ENCODE data around the gene MATN1.

GRCh38 chr1:30721341-30721793 is 2.0 kb downstream of the MATN1 start:
- TF ChIP-seq, protein P1, sequence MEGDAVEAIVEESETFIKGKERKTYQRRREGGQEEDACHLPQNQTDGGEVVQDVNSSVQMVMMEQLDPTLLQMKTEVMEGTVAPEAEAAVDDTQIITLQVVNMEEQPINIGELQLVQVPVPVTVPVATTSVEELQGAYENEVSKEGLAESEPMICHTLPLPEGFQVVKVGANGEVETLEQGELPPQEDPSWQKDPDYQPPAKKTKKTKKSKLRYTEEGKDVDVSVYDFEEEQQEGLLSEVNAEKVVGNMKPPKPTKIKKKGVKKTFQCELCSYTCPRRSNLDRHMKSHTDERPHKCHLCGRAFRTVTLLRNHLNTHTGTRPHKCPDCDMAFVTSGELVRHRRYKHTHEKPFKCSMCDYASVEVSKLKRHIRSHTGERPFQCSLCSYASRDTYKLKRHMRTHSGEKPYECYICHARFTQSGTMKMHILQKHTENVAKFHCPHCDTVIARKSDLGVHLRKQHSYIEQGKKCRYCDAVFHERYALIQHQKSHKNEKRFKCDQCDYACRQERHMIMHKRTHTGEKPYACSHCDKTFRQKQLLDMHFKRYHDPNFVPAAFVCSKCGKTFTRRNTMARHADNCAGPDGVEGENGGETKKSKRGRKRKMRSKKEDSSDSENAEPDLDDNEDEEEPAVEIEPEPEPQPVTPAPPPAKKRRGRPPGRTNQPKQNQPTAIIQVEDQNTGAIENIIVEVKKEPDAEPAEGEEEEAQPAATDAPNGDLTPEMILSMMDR (IDR thresholded peaks at IDR 0.05; ENCODE audit: poor library complexity, severe bottlenecking), result no peak
- TF ChIP-seq EP300 (conservative IDR thresholded peaks at IDR 0.05; ENCODE audit: poor library complexity, severe bottlenecking) (no peak), REST (IDR thresholded peaks at IDR 0.05; ENCODE audit: borderline replicate concordance) (no peak), EZH2 (IDR thresholded peaks at IDR 0.05; ENCODE audit: borderline replicate concordance, insufficient read depth, low read length, poor library complexity, severe bottlenecking) (no peak), MXI1 (conservative IDR thresholded peaks at IDR 0.05; ENCODE audit: poor library complexity, severe bottlenecking) (no peak), RAD21 (conservative IDR thresholded peaks at IDR 0.05) (no peak)

Measured in neural cell (in vitro differentiated cells).